ENCODE results near the gene GNPTAB.

- no peak for TF ChIP-seq CTCF (IDR thresholded peaks at IDR 0.05)
- no peak for TF ChIP-seq CREM (CRISPR knock-in tag; IDR thresholded peaks at IDR 0.05)
- no peak for TF ChIP-seq USF2 (CRISPR knock-in tag; IDR thresholded peaks at IDR 0.05)
- TF ChIP-seq ATF2 (CRISPR knock-in tag; IDR thresholded peaks at IDR 0.05; ENCODE audit: borderline replicate concordance, low read depth): no peak
- TF ChIP-seq CREB1 (CRISPR knock-in tag; IDR thresholded peaks at IDR 0.05): no peak
- no peak for TF ChIP-seq NFE2L1 (CRISPR knock-in tag; IDR thresholded peaks at IDR 0.05)
- TF ChIP-seq ETV6 (CRISPR knock-in tag; IDR thresholded peaks at IDR 0.05): no peak
- TF ChIP-seq FOXP1 (CRISPR knock-in tag; IDR thresholded peaks at IDR 0.05; ENCODE audit: borderline replicate concordance): no peak
- TF ChIP-seq CBFB (CRISPR knock-in tag; IDR thresholded peaks at IDR 0.05; ENCODE audit: low read depth): no peak
- no peak for TF ChIP-seq NR2C2 (CRISPR knock-in tag; IDR thresholded peaks at IDR 0.05)
- TF ChIP-seq MAX (CRISPR knock-in tag; IDR thresholded peaks at IDR 0.05): no peak
- TF ChIP-seq ESRRA (CRISPR knock-in tag; IDR thresholded peaks at IDR 0.05; ENCODE audit: borderline replicate concordance): no peak
- TF ChIP-seq KAT7 (CRISPR knock-in tag; IDR thresholded peaks at IDR 0.05; ENCODE audit: borderline replicate concordance): no peak
- no peak for TF ChIP-seq TEAD4 (CRISPR knock-in tag; IDR thresholded peaks at IDR 0.05)
Measured at GRCh38 chr12:101855364-101855884, 24.7 kb upstream of the GNPTAB start.

All from WTC11 (cell line).